HT-29 (cell line): ENCODE data around the gene RUFY3. TPM values are rescaled to one million over a fixed set of nuclear protein-coding genes. Genes with fewer than 3 reads are reported as not detected.
A peak's percentile ranks its signal among the peaks of the same experiment; 100 is the strongest.
"Not testable (repeated sequence)": the region's sequence is repeated elsewhere in the genome, so short reads cannot be mapped to it uniquely, and the experiment has no call there.

Experiments used
- DNase-seq: peaks from one replicate; pipeline ENCODE4 v3.0.0-alpha.2; 2015; ENCODE audit warnings: low spot score
- total RNA-seq: library from RNA; depleted of rRNA; stranded (reverse); fragments of >200 nt; shearing (Covaris generic); gene quantifications from 2 replicates; pipeline ENCODE4 v1.2.3, GENCODE V29; 2014; rRNA removed

RUFY3 gene, protein sequence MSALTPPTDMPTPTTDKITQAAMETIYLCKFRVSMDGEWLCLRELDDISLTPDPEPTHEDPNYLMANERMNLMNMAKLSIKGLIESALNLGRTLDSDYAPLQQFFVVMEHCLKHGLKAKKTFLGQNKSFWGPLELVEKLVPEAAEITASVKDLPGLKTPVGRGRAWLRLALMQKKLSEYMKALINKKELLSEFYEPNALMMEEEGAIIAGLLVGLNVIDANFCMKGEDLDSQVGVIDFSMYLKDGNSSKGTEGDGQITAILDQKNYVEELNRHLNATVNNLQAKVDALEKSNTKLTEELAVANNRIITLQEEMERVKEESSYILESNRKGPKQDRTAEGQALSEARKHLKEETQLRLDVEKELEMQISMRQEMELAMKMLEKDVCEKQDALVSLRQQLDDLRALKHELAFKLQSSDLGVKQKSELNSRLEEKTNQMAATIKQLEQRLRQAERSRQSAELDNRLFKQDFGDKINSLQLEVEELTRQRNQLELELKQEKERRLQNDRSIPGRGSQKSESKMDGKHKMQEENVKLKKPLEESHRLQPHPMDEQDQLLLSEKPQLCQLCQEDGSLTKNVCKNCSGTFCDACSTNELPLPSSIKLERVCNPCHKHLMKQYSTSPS
- 15.0 and 18.7 TPM in 2 replicates for total RNA-seq

DNA sequence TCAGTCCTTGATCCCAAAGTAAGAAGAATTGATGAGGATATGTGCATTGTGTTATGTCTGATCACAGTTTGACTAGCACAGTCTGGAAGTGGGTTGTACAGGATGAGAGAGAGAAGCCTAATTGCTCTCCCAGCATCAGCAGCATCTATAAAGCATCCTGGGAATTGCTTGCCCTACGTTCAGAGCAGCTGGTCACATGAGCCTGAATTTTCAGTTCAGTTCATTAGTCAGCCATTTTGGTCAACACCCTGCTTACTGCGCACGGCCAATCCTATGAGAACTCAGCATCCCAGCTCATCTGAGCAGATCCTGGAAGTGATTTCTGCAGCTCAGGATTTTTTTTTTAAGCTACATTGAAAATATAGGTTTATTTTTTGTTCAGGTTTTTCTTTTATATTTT is at the start of gene RUFY3:
TSS of gene RUFY3 (plus strand) at position 218 of the 400 bp plus-strand sequence. CDS start 610 bp downstream, outside the sequence.
- no peak for DNase-seq

DNA sequence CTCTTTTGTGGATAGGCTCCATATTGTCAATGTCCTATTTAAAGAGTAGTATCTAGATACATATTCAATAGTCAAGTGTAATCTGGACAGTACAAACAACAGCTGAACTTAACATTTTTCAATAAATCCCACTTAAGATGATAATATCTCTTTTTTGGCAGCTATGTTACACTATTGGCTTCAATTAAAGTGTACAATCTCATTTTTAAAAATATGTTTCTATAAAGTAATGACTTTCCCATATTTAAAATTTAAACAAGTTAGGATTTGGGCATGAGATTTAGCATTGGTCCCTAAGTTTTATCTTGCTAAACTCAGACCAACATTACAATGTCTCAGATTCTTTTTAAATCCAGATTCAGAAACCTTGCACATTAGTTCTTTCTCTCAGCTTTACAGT is 47.6 kb upstream of the RUFY3 start:
- no peak for DNase-seq

DNA sequence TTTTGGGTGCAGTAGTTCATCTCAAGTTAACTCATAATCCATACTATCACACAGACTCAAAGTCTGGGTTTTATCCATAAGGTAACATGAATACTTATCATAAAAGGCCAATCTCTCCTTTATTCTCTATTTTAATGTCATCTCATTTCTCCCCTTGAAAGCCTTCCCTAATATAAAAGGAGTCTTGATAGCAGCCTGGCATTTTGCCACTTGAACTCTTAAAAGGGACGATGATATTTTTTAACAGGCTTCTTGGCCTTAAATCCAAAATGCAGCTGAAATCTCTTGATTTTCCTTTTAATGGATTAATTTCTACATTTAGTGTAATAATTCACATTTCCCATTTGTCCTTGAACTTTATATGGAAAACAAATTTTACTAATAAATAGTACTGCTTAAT is 47.0 kb upstream of the RUFY3 start:
- no peak for DNase-seq

DNA sequence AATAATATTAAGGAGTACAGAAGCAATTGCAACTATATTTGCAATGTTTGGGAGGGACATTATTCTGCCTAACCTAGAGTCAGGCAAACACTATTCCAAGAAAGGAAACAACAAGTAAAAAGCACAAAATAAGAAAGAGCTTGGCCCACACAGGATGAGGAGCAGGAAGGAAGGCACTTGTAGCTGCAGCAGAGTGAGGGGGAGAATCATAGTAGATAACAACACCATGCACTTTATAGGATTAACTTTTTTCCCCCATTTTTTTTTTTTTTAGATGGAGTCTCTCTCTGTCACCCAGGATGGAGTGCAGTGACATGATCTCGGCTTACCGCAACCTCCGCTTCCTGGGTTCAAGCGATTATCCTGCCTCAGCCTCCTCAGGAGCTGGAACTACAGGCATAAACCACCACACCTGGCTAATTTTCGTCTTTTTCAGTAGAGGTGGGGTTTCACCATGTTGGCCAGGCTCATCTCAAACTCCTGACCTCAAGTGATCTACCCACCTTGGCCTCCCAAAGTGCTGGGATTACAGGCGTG is 45.1 kb upstream of the RUFY3 start:
- DNase-seq, result no peak

DNA sequence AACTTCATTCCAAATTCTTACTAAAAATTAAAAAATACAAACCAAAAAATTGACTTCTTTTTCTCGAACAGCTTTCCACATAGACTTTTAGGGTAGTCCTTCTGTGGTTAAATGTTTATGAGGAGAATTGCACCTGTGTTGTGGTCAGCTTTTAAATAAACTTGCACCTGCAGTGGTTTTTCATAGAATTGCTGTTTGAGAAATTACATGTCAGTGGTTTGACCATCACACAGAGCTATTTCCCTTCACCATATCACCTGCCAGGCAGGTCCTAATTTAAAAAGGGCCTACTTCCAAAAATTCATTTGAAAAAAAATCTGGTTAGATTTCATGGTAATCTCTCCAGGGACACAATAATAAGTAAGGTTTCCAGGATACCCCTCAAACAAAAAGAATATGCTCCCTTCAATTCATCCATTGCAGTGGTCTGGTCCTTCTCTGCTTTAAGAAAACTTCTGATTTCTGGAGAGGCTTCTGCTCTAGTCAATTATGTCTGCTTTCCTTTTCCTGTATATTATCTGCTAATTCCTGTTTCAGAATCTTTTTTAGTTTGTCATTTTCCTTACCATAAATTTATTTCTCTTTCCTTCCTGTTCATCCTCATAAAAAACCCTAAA is 43.3 kb upstream of the RUFY3 start:
- no peak for DNase-seq

DNA sequence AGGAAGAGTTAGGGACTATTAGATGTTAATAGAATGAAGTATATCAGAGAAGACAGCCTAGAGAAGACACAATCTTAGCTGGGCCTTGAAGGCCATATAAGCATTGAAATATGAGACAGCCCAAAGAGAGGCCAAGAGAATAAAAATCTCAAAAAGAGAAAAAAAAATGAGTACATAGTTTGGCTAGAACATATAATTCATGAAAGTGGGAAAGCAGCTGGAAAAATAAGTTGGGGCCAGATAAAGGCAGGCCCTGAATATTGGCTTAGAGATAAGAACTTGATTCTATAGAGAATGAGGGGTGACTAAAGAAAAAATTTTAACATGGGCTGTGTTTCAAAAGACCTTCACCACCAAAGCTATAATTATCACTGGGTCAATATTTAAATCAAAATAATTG is 40.8 kb upstream of the RUFY3 start:
- no peak for DNase-seq

DNA sequence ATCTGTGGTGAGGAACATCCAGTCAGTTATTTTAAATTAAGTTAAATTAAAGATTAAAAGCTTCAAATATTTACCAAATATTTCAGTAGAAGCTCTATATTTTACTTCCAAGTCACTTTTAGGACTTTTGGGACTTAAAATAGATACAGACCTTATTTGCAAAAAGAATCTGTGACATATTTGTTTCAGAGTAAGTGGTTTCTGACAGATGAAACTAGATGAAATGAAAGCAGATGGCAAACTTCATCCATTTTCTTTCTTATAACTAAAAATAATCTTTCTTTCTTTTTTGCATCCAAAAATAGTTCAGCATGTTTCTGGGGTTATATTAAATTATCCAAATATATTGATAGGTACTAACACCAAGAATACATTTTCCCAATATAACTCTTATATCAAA is 40.1 kb upstream of the RUFY3 start:
- DNase-seq, result no peak

DNA sequence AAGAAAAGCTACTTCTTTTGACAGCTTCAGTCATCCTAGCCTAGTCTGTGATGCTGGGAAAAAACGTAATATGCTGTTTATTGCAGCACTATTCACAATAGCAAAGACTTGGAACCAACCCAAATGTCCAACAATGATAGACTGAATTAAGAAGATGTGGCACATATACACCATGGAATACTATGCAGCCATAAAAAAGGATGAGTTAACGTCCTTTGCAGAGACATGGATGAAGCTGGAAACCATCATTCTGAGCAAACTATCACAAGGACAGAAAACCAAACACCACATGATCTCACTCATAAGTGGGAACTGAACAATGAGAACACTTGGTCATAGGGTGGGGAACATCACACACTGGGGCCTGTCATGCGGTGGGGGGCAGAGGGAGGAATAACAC is 39.6 kb upstream of the RUFY3 start:
- not testable (repeated sequence) for DNase-seq

DNA sequence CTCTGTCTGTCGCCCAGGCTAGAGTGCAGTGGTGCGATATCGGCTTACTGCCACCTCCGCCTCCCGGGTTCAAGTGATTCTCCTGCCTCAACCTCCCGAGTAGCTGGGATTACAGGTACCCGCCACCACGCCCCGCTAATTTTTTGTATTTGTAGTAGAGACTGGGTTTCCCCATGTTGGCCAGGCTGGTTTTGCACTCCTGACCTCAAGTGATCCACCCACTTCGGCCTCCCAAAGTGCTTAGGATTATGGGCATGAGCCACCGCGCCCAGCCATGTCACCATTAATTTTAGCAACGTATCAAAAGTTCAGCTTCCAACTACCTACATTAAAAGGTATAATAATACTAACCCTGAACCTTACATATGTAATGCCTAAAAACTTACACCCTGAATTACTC is 34.4 kb upstream of the RUFY3 start:
- no peak for DNase-seq

DNA sequence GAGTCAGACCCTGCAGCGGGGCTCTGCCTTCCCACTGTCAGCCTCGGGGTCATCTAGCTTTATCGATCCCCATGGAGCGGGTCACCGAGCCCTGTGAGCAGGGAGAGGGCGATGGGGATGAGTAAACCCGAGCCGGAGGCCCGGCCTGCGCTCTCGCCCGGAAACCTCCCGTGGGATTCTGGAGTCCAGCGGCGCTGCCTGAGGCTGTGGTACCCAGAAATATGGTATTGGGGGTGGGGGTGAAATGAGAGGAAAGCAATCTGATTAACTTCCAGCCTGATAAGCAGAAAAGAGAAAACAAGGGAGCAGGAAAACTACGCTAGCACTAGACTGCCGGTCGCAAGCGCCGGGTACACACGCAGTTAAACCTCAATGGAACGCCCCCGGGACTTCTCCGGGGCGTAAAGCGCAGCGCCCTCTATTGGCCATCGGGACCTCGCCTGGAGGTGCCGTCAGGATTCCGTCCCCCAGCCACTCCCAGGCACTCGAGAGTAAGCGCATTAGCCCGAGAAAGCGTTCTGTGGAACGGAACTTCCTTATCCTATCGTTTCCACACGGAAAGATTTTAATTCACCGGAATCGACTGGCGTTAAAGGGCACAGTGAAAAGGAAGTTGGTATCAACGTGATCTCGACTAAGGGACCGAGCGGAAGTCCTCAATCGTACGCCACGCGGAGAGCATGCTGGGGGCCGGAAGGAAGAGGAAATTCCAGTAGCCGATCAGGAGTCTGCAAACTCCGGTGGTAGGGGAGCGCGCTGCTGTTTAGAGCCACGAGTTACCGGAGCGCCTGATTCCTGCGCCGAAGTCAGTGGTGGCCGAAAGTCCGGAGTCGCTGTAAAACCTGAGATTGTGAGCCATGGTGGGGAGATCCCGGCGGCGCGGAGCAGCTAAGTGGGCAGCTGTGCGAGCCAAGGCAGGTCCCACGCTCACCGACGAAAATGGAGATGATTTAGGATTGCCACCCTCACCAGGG is 33.7 kb upstream of the RUFY3 start, which contains the start of gene UTP3:
TSS of gene UTP3 (plus strand) at position 712 of the 974 bp plus-strand sequence. CDS start at position 858, 146 bp downstream.
- peak; percentile 98 for DNase-seq

DNA sequence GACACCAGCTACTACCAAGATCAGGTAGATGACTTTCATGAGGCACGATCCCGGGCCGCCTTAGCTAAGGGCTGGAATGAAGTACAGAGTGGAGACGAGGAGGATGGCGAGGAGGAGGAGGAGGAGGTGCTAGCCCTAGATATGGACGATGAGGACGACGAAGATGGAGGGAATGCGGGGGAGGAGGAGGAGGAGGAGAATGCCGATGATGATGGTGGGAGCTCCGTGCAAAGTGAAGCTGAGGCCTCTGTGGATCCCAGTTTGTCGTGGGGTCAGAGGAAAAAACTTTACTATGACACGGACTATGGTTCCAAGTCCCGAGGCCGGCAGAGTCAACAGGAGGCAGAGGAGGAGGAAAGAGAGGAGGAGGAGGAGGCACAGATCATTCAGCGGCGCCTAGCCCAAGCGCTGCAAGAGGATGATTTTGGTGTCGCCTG is 33.0 kb upstream of the RUFY3 start:
- DNase-seq, result peak; percentile 30

DNA sequence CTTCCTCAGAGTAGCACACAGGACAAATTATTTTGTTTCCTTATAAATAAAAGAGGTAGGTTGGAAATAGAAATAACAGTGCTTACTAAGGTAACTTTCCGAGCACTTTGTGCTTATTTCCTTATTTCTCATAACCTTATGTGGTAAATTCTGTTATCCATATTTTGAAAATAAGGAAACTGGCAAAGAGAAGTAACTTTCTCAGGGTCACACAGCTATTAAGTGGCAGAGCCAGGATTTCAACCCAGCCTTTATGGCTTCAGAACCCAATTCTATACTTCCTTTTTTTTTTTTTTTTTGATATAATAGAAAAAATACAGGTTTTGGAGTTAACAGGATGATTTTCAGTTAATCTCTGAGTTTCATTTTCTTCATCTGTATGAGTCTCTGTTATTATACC is 30.1 kb upstream of the RUFY3 start:
- DNase-seq, result no peak

DNA sequence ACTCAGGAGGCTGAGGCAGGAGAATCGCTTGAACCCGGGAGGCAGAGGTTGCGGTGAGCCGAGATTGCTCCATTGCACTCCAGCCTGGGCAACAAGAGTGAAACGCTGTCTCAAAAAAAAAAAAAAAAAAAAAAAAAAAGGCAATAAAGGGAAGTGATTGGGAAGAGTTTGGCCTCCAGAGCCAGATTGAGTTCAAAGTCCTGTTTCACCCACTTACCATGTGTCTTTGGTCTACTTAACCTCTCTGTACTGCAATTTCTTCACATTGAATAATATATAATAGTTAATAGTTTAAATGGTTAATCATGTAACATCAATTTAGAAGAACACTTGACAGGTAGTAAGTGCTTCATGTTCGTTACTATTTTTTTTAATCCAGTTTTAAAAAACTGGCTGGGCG is 27.1 kb upstream of the RUFY3 start:
- not testable (repeated sequence) for DNase-seq

DNA sequence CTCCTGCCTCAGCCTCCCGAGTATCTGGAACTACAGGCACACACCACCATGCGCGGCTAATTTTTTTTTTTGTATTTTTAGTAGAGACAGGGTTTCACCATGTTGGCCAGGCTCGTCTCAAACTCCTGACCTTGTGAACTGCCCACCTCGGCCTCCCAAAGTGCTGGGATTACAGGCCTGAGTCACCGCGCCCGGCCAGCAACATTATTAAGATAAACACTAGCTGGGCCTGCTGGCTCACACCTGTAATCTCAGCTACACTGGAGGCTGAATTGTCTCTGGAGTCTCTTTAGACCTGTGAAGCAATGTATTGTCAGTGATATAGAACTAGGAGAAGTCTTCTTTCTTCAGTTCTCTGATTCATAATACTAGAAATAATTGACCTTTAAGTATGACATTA is 23.3 kb upstream of the RUFY3 start:
- DNase-seq, result not testable (repeated sequence)

DNA sequence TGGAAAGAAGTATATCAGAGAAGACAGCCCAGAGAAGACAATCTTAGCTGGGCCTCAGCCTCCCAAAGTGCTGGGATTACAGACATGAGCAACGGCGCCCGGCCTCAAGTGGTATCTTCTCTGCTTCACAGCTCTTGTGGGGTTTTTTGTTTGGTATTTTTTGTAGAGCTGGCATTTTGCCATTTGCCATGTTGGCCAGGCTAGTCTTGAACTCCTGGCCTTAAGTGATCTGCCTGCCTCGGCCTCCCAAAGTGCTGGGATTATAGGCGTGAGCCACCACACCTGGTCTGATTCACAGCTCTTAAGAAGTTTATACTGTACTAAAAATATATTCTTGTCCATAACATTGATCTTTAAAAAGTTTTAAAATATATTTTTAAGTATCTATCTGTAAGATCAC is 21.1 kb upstream of the RUFY3 start:
- no peak for DNase-seq

DNA sequence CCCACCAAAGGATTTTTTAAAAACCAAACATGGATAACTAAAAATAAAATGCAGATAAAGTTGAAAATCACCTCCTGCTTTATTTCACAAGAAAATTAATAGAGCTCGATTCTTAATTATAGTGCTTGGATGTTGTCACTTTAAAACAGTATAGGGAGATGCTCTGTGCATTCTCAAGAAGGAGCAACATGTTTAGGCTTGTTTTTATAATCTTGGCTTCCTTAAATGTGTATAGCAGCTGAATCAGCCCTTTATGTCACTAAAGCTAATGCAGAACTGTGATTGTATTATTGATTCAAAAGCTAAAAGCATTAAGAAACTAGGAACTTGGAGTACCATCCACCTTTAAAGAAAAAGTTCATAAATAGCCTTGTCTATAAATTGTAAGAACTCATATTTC is 20.5 kb upstream of the RUFY3 start:
- DNase-seq, result no peak

DNA sequence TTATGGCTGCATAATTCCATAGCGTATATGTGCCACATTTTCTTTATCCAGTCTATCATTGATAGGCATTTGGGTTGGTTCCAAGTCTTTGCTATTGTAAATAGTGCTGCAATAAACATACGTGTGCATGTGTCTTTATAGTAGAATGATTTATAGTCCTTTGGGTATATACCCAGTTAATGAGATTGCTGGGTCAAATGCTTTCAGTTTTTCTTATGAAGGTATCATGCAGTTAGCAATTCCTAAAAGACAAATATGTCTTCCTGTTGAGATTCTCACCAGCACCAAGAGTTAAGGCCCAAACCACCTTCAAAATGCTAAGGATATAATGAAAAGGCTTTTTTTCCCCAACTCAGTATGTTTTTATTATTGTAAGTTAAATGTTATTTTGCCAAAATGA is 19.2 kb upstream of the RUFY3 start:
- DNase-seq, result not testable (repeated sequence)

DNA sequence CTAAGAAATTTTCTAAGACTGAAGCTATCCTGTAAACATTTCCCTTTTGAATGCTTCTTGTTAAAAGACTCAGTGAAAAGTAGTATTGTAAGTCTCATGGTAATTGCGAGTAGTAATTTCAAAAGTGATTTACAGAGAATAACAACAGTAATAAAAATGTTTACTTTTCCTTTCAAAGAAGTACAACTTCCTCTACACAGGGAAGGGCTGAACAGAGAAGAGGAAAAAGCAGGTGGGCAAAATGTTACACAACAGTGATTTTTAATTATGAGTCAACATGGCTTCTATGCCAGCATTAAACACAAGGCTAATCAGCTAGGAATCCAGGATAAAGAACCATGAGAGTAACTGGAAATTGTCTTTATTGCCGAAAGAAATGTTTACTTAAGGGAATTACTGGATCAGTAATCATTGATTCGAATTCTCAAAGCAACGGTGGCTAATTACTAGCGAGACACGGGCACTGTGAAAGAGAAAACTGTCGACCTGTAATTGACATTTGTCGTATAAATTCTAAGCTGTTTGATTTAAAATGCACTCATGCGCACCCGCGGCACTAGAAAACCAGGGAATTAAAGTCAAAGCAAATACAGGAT is 18.0 kb upstream of the RUFY3 start:
- no peak for DNase-seq

DNA sequence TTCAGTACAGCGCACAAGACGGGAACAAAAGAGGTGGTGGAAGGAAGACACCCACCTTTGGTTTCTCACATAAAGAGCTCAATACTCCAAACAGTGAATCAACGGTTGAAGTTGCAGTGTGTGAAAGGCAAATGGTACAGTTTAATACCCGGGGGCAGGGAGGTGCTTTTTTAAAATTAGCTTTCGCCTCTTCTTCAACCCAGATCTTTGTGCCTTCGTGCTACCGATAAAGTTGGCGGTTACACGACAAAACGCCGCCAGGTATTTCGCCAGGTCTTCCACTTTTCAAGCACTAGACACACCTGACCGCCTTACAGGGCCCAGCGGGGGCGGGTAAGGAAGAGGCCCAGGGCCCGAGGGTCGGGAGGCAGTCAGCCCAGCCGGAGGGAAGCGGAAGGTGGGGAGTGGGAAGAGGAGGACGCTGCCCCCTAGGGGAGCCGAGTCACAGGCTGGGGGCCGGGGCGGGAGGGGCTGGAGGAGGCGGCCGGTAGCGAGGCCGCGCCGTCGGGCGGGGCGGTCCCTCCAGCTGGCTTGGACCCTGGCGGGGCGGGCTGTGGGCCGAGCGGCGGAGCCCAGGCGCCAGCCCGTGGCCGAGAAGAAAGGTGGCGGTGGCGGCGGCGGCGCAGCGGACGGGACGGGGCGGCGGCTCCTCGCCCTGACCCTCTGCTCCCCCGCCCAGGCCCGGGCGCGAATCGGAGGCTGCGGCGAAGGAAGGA is 17.4 kb upstream of the RUFY3 start:
- peak; percentile 82 for DNase-seq

DNA sequence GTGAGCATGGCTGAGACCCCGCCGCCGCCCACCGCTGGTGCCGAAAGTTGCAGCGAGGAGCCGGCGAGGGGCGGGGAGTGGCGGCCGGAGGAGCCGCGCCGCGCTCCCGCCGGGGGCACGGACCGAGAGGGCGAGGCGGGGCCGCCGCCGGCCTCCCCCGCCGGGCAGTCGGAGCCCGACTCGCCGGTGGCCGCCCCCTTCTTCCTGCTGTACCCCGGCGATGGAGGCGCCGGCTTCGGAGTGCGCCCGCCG is 16.9 kb upstream of the RUFY3 start:
- DNase-seq, result no peak
